Endothelial cell of coronary artery (primary cell): ENCODE data around the gene ZBTB2. TPM values are rescaled to one million over a fixed set of nuclear protein-coding genes. Genes with fewer than 3 reads are reported as not detected.

Source experiments
- total RNA-seq: library from RNA; depleted of rRNA; stranded (reverse); fragments of >200 nt; gene quantifications from 2 replicates; pipeline ENCODE4 v1.2.3, GENCODE V29; 2014

ZBTB2 gene, protein sequence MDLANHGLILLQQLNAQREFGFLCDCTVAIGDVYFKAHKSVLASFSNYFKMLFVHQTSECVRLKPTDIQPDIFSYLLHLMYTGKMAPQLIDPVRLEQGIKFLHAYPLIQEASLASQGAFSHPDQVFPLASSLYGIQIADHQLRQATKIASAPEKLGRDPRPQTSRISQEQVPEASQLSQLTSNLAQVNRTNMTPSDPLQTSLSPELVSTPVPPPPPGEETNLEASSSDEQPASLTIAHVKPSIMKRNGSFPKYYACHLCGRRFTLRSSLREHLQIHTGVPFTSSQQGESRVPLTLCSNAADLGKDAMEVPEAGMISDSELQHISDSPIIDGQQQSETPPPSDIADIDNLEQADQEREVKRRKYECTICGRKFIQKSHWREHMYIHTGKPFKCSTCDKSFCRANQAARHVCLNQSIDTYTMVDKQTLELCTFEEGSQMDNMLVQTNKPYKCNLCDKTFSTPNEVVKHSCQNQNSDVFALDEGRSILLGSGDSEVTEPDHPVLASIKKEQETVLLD
- total RNA-seq: 6.0 and 6.8 TPM in 2 replicates

DNA sequence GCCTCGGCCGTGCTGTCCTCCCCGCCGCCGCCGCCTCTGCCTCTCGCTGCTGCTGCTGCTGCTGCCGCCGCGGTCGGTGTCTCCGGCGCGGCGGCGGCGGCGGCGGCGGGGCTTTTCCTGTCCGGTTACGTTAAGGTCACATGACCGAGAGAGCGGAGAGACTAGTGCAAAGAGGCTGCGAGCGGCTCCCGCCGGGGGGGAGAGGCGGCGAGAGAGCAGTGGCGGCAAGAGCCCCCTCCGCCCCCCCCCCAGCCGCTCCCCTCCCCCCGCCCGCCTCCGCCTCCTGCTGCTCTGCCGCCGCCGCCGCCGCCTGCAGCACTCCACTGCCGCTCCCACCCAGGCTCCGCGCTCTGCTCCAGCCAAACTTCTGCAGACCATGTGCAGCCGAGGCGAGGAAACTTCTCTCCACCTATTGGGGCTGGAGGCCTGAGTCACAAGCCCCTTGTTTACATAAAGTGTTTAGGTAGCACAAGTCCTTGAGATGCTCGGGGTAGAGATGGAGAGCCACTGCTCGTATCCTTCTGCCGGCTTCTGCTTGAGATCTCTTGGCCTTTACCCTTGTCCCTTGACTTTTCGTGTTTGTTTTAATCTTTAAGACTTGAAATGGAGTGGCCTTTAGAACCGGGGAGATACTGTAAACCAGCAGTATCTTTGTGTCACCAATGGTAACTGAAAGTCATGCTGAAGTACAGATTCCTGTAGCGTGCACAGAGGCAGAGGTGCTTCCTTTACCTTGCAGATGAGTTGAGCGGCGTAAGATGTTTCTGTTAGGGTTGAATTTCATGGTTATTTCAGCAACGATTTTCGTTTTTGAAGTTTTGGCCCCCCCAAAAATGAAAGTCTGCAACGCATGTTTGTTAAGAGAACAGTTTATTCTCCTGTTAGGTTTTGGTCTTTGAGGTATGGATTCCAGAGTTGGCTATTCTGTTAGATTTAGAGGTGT is at the start of gene ZBTB2:
ZBTB2 (minus strand) TSS at position 89 of the 943 bp plus-strand sequence. CDS start 17,922 bp downstream, outside the sequence.

Other genes starting within 250 kb of the ZBTB2 start
- 154 and 226 TPM in 2 replicates for gene AKAP12, start 151.6 kb downstream of the ZBTB2 start, total RNA-seq
- gene RMND1, start 60.6 kb upstream of the ZBTB2 start, total RNA-seq: 23.8 and 27.3 TPM in 2 replicates
- 0.09 and 0.27 TPM in 2 replicates for gene CCDC170, start 102.5 kb upstream of the ZBTB2 start, total RNA-seq